Sigmoid colon (tissue), 4 donors: ENCODE data around the gene XPO1.

Experiments
- EP300 ChIP-seq, 4 donors: sonication (generic); formaldehyde crosslinking; IDR thresholded peaks; one replicate each; pipeline ENCODE4 v1.6.1; 2017; ENCODE audit warnings: antibody characterized with exemption in 4 of 4
- TF ChIP-seq, protein P1 (sequence below), 4 experiments: fragments of 450-650 bp in 3 of 4; fragments of 200-600 bp in 1 of 4; IDR thresholded peaks; one replicate each; pipeline ENCODE4 v1.5.1; 2016 to 2019; ENCODE audit warnings: antibody characterized with exemption in 4 of 4, mild to moderate bottlenecking in 3 of 4, moderate library complexity in 2 of 4

DNA sequence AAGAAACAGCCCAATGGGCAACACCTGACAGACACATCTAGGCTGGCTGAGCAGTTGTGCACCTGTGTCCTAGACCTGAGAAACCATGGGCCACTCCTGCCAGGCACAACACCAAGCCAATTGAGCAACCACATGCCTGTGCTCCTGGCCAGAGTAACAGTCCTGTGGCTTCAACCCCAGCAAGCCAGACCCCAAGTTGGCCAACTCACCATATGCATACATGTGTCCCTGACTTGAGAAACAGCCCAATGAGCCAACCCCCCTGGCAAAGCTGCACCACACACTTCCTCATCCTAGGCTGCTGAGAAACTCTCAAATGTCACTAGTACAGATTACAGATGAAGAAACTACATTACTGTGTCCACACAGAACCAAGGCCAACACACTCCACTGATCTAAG lies 103.8 kb downstream of the XPO1 start:
- TF ChIP-seq, protein P1, sequence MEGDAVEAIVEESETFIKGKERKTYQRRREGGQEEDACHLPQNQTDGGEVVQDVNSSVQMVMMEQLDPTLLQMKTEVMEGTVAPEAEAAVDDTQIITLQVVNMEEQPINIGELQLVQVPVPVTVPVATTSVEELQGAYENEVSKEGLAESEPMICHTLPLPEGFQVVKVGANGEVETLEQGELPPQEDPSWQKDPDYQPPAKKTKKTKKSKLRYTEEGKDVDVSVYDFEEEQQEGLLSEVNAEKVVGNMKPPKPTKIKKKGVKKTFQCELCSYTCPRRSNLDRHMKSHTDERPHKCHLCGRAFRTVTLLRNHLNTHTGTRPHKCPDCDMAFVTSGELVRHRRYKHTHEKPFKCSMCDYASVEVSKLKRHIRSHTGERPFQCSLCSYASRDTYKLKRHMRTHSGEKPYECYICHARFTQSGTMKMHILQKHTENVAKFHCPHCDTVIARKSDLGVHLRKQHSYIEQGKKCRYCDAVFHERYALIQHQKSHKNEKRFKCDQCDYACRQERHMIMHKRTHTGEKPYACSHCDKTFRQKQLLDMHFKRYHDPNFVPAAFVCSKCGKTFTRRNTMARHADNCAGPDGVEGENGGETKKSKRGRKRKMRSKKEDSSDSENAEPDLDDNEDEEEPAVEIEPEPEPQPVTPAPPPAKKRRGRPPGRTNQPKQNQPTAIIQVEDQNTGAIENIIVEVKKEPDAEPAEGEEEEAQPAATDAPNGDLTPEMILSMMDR (IDR thresholded peaks at IDR 0.05), result no peak
- TF ChIP-seq EP300 (IDR thresholded peaks at IDR 0.05), result no peak
